NCI-H510A (cell line): ENCODE measurements around the gene RALGAPB.

Source experiments
- DNase-seq: peaks from one replicate; lab custom pipeline; 2025; lab: John Stamatoyannopoulos, UW

RALGAPB gene

GRCh38 chr20:38548356-38549083, 75.9 kb downstream of the RALGAPB start:
- no peak for DNase-seq

GRCh38 chr20:38550274-38550673, 77.6 kb downstream of the RALGAPB start:
- DNase-seq: no peak

DNA sequence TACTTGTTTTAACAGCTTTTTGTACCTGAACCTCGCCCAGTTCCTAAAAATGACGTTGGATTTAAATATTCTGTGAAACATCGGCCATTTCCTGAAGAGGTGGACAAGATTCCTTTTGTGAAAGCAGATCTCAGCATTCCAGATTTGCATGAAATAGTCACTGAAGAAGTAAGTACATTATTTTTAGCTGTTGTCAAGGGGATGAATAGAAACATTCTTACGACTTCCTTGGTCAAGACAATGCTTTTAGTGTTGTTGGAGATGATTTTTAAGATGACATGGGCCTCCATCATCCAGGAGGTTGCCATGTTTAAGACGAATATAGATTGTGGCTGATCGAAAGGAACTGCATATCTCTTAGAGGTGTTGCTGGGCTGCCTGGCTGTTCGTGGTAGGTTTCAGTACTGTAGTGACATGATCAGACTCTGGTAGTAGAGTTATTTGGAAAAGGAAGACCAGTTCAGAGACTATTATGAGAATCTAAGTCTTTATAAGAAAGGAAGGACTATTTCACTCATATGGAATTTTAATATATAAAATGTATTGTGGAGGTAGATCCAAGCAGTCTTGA, 78.5 kb downstream of the RALGAPB start:
- DNase-seq: no peak

DNA sequence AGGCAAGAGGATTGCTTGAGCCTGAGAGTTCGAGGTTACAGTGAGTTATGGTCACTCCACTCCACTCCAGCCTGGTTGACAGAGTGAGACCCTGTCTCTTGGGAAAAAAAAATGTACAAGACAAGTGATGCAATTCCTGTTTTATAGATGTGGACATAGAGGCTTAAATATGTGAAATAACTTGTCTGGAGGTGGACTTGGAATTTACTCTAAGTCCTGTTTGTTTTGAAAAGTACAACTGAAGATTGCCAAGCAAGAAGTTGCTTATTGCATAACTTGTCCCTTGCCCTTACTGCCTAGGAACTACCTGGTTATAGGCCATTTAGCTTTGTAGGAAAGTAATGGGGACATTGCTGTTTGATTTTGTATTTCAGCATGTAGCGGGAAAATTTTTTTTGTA, 82.3 kb downstream of the RALGAPB start:
- DNase-seq: no peak

DNA sequence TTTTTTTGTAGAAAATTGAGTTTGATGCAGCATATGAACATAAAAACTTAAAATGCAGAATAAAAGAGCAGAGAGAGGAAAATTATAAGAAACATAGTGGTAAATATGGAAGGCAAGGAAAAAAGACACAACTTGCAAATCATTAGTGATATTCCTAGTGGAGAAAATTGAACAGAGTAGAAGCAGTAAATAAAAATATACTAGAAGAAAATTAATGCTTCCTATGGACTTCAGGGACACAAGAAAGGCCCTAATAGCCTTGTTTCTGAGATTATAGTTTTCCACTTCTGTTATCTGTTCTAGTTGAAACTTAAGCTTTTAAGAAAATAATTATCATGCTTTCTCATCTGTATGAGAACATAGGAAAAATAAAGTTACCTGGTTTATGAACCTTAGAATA, 82.8 kb downstream of the RALGAPB start:
- no peak for DNase-seq

DNA sequence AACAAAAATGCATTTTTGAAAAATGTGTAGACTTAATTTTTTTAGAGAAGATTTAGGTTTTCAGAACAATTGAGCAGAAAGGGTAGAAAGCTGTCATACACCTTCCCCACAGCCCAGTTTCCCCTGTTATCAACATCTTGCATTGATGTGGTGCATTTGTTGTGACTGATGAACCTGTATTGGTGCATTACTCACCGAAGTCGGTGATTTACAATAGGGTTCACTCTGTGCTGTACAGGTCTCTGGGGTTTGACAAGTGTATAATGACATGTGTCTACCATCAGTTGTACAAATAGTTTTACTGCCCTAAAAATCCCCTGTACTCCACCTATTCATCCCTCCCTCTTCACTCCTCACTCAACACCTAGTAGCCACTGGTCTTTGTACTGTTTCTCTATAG, 84.5 kb downstream of the RALGAPB start:
- no peak for DNase-seq

DNA sequence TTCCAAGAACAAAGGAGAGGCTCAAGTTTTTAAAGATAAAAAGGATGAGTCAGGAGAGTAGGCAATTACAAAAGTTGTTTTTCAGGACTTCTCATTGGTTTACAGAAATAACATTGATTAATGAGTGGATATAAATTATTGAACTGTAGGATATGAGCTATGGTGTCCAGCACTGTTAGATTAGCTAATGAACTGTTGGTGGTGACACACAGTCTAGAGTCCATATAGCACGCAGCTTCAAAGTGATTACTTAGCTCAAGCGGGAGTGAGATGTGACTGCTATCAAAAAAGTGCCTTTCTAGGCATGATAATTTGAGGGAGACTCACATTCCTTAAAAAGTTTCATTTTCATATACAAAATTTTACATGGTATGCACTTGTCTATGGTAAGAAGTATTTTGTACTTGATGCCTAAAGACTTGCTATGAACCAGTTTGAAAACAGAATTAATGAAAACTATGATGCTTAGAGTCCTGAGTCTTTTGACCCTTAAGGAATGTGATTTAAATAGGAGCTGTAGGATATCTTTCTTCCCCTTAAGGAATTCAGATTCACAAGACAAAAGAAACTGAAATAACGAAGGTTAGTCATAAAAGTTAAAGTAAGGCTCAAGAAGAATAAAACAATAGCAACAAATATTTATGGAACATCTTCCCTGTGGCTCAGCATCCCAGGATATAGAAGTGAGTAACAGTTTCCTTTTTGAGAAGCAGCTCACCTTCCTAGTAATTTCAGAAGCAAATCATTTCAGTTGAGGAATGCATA, 86.1 kb downstream of the RALGAPB start:
- DNase-seq: no peak

DNA sequence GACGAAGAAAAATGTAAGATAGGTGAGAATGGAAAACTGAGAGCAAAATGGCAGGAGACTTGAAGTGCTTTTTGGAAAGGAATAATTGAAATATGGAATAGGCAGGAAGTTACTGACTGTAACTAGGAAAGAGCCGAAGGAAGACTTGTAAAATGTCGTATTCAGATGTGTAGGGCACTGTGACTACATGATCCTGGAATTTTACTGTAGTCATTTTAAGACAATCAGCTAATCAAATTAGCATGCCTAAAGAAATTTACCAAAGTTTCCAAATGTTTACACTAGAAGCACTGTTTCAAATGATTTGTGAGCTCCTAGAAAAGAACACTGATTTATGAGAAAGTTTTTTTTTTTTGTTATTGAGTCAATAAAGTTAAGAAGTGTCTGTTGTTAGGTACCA, 87.1 kb downstream of the RALGAPB start:
- no peak for DNase-seq

- DNase-seq: no peak
Measured at GRCh38 chr20:38563802-38564431, 91.3 kb downstream of the RALGAPB start.

DNA sequence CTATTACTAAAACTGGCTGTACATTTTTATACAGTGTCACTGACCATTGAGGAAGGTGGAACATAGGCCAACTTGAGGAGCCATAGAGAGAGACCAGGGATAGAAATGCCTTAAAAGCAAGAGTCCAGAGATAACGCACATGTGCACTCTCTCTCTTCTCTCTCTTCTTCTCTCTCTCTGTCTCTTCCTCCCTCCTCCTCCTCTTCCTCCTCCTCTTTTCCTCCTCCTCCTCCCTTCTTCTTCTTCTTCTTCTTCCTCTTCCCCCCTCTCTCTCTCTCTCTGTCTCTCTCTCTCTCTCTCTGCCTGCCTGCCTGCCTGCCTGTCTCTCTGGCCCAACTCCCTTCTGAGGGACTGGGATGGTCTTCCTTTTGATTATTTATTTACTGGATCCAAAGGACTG, 92.0 kb downstream of the RALGAPB start:
- DNase-seq: no peak

DNA sequence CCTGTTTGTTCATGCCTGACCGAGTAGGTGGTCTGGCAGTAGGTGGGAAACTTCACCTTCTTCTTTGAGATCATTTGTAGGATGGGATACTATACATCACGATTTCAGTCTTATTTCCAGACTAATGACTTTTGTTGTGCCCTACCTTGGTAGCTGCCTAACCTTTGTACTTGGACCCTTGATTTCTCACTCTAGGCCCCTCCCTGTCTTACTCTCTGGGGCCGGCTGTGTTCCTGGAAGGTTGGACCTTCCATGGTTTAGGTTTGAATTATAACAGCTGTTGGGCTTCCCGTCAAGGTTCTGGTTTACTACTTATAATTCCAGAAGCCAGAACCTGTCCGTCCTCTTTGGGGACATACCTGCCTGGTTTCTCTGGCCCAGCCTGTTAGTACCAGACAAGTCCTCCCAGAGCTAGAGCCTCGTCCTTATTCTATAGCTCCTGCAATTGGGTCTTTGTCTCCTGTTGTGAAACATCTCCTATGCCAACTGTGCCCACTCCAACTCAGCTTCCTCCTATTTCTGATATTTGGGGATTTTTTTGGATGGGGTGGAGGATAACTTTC, 93.5 kb downstream of the RALGAPB start:
- no peak for DNase-seq

- no peak for DNase-seq
Measured at GRCh38 chr20:38569747-38570525, 97.3 kb downstream of the RALGAPB start.

- DNase-seq: no peak
Measured at GRCh38 chr20:38573413-38573812, 100.8 kb downstream of the RALGAPB start.

DNA sequence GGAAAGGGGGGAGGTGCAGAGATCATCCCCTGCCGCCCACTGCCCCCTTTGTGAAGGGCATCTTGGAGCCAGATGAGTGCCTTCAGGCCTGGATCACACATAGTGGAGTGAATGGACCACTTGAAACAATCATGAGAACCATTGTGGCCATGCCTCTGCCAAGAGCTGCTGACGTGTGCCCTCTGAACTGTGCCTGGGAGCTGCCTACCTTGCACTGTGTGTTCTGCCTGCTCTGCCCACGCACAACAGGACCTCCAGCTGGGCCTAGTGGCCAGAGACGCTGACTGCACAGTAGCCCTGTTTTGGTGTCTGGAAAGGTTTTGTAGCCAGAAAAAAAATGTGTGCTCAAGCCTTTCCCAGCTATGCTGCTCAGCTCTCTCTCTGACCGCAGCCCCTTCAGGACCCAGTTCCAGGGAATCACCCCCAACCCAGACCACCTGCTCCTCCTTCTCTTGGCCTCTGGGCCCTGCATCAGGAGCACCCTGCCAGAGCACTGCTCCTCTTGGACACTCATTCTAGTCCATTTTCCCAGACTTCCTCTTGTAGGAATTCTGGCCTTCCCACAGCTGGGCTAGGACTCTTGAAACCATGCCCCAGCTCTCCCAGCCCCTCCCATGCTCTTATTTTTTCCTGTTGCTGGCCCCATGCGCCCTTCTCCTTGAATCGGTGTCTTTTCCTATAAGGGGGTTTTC, 106.7 kb downstream of the RALGAPB start:
- no peak for DNase-seq

DNA sequence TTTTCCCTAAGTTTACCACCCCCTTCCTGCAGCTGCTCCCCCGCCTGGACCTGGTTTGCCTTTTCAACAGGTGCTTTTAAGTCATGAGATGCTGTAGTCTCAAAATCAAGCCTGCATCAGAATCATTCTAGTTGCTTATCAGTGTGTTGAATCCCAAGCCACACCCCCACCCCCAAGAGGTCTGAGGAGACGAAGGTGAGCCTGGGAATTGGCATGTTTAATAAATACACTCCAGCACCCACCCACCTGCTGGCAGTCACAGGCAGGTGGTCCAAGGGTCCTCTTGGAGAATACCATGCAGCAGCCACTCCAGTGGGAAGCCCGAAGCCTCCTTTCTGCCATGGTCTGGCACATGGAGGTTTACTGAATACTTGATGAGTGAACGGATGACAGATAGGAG, 107.3 kb downstream of the RALGAPB start:
- DNase-seq: no peak

- no peak for DNase-seq
Measured at GRCh38 chr20:38581013-38581412, 108.4 kb downstream of the RALGAPB start, which contains the start of gene ADIG. Gene ADIG, plus strand, starts transcription at chr20:38581197. Its CDS starts 54 bp downstream, at chr20:38581251.

- no peak for DNase-seq
Measured at GRCh38 chr20:38581830-38582358, 109.3 kb downstream of the RALGAPB start.

DNA sequence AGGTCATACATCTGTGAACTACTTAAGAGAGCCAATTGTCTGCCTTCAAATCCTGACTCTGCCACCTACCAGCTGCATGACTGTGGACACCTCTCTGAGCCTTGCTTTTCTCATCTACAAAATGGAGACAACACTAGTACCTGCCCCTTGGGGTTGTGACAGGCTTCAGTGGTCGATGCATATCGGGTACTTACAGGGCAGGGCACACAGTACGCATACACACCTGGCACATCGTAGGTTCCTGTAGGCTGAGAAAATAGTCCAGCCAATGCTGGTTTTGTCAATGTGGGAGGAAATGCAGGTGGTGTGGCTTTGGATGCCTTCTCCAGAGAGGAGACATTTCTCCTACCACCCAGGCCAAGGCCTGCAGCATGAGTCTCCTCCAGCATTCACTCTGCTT, 110.7 kb downstream of the RALGAPB start:
- no peak for DNase-seq

- no peak for DNase-seq
Measured at GRCh38 chr20:38584099-38584763, 111.6 kb downstream of the RALGAPB start.
